HG03108 (cell line): Measurements from ENCODE around the gene CIB4.

Experiments
- ATAC-seq: cut with Tn5 transposase; IDR thresholded peaks from one replicate; pipeline ENCODE4 v1.9.1; 2021; ENCODE audit warnings: moderate library complexity; ENCODE audit not compliant: unreplicated experiment

Gene CIB4

DNA sequence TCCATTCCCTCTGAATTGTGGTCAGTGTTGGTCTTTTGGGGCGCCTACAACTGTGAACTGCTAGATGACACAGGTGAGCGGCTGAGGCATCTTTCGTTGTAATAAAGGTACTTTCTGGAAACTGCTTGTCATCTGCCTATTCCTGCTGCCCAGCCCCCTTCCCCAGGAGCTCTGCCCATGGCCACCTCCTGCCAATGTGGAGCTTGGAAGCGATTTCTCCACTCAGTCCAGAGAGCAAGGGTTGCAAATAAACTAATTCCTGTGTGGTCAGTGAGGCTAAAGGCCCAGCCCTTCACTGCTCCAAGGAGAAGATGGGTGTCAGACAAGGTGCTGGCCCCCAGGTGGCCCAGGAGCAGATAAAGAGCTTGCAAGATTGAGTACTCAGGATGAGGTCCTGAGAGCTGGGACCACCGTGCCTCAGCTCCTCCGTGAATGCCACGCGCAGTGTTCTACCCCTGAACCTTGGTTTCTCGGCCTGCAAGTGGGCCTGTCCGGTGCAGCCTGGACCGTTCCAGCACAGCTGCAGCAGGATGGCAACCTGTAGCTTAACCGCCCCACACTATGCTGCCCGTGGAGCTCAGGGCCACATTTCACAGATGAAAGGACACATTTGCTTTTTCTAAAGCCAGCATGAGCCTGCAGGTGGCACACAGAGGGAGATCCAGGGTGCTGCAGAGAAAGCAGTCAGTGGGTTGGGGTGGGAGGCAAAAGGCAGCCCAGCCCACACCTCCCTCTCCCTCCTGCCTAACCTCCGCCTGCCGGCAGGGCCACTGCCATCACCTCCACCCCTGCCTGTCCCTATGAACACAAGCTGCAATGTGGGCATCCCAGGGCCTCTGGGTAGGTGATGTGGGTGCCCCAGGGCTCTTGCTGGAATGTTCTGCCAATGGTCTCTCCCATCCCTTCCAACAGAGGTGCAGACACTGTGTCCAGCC lies 84.6 kb downstream of the CIB4 start:
- ATAC-seq: no peak

DNA sequence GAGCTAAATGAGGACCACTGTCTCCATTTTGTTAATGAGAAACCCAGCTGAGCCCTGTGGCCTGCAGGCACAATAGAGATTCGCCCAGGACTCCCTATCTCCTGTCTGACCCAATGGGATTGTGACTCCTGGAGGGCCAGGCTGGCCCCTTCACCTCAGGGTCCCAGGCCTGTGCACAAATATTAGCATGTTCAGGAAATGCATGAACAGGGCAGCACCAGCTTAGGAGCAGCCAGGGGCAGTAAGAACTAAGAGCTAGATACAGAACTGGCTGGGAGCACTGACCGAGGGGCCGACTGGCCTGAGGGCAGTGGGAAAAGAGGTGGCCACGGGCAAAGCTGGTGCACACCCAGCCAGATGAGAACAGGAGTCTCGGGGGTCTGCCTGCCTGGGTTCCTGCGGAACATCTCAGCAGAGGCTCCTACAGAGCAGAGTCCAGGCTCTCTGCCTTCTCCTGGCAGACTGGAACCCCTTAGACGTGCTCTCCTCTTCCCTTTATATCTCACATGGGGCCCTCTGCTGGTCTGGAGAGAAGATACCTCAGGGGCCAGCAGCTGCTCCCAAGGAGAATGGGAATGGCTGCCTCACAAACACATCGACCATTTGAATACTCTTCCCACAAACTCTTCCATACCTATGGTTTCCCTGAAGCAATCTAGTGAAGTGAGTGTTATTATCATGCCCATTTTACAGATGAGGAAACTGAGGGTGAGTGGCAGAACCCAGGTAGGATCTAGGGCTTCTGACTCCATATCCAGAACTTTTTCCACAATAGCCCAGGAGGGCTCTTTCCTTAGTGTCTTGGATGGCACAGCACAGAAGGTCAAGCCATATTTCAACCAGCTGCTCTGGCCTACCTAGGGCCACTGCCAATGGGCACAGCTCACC lies 85.7 kb downstream of the CIB4 start:
- no peak for ATAC-seq

DNA sequence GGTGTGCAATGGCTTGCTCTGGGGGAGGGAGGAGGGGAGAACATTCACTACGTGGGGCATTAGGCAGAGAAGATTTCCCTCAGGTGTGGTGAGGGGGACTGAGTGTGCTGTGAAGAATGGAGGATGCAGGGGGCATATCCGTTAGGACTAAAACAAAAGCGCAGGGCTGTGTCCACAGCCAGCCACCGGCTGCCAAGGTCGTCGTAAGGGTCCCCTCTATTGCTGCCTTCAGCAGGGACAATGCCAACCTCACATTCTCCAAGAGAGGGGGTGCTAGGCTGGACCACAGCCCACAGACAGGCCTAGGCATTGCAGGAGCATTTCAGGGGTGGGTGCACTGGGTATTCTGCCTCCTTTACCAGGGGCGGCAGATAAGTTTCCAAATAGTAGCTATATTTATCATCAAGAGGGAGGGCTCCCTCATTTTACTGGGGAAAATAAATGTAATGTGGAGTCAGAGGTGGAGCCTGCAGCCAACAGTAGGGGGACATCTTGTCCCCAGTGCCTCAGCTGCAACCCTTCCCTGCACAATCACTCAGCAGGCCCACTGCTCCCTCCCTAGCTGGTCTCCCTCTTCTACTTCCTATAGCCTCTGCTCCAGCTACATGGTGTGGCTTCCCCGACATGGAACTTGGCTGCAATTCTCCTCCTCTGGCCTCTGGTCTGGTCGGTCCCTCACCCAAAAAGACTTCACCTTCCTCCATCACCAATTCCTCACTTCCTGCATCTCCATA lies 88.4 kb downstream of the CIB4 start:
- ATAC-seq: no peak

DNA sequence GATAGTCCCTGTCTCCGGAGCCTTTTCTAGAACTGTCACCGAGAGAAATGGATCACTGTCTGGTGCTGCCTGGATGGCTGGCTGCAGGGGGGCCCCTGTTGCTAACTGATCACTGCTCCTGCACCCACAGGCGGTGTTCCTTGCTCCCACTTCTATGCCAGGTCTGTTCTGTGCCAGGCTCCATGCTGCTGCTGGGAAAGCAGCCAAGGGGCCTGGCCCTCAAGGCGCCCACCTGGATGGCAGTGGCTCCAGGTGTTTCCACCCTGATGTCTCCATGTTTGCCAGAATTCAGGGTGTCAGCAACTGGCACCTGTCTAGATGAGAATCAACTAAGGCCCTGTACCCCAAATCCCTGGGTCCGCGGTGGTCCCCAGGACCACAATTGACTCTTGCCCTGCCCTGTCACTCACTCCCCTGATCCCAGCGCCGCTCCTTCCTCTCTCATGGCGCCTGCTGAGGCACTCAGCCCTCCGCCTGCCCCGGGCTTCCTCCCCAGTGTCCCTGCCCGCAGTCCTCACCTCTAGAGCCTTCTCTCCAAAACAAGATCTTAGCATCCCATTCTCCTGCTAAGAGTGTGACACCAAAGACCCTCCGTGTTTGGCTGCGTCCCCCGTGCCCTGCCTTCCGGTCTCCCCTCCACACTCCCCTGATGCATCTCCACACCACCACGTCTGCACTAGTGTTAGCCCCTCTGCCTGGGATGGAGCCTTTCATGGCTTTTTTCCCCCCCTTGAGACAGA lies 90.7 kb downstream of the CIB4 start:
- no peak for ATAC-seq

DNA sequence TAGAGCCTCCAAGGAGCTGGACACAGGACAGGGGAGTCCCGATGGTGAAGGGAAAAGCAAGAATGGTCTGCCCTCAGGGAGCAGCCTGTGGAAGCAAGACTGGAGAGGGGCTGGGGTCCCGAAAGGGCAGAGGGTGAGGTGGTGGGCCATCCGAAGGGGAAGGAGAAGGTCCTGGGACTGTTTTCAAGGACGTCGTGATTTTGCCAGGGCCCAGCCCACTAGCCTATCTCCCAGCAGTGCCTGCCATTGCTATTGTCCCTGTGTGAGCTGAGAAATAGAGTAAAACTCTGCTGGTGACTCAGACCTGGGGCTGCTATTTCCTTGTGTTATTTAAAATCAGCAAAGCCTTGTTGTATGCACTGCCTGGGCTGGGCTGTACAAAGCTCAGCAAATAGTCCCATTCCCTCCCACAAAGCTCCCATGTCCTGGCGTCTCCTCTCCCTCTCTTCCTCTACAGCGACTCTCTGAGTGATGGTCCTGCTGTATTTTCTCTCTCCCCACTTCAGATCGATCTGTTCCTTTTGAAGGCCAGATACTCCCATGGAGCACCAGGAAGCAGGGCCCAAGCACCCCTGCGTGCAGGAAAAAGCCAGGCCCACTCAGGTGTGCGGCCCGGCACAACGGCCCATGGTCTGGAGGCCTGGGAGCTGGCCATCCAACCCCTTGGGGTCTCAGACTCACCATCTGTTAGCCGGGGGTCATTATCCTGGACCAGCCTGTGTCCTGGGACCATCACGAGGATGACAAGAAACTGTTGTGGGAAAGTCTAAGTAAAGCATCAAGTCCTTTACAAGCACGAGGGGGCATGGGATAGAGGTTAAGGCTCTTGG lies 98.3 kb downstream of the CIB4 start:
- no peak for ATAC-seq

DNA sequence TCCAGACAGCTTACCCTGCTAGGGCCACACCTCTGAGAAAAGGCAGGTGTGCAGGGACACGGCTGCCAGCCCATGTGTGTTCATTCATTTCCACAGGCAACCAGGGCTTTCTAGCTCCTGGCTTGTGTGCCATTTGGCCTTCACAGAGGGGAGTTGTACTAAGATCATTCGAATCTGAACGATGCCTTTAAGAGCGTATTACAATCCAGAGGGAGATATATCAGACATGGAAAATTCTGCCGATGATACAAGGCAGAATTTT lies 99.0 kb downstream of the CIB4 start:
- no peak for ATAC-seq

DNA sequence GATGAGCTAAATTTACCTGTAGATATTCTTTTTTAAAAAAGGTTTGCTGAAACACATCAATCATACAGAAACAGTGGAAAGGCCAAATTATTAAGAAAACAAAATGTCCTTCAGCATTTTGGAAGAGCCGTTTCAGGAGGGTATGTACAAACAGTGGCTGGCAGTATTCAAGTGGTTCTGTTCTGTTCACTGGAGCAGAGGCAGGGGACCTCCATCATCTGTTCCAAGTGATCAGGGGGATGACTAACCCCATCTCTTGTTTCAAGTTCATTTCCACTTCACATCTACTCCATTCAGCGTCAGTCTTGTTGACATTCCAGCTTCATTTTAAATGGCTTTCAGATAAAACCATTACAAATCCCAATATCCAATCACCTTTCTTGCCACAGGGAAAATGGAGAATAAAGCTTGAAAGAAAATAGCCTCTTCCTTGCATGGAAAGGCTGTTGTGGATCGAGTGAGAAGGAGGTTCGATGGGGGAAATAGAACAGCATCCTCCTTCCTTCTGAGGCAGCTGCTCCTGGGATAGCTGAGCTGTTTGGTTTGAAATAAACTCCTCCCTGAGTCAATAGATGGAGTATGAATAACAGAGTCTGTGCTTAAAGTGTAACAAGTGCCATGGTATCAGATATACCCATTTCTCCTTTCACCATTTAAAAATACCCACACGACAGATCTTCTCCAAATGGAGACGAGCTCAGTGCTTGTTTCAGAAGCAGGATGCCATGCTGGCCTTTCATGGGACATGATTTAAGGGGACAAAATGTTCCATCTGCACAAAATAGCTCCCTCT lies 99.6 kb downstream of the CIB4 start:
- no peak for ATAC-seq

DNA sequence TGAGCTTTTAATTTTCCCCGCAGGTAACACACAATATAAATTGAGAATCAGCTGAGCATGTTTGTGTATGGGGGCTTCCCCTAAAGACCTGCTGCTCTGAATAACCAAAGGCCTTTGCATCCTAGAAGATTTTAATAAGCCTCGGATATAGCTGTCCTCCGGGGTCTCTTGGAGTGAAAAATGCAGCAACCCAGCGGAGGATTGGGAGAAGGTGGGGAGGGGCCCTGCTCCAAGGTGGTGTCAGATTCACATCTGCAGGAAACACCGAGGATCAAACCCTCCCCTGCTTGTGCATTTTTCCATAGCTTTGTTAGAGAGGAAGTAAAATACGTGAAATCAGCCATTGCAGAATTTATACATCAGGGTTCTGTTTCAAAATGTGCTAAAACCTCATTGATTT lies 100.2 kb downstream of the CIB4 start:
- no peak for ATAC-seq

DNA sequence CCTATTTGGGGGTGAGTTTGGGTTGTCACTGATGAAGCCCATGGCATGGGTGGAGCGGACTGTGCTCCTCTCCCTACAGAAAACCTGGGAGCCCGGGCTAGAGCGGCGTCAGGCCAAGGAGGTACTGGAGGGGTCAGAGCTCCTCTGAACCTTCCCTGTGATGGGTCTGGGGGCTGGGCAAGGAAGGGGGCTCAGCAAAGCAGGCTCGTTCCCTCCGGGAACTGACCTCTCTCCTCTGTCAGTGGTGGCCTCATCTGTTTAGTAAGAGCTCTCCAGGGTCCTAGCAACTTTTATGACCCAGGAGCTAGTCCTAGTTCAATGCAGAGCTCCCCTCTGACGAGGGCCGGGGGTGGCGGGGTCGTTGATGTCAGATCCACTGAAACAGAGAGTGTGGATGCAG lies 100.9 kb downstream of the CIB4 start:
- ATAC-seq: no peak

DNA sequence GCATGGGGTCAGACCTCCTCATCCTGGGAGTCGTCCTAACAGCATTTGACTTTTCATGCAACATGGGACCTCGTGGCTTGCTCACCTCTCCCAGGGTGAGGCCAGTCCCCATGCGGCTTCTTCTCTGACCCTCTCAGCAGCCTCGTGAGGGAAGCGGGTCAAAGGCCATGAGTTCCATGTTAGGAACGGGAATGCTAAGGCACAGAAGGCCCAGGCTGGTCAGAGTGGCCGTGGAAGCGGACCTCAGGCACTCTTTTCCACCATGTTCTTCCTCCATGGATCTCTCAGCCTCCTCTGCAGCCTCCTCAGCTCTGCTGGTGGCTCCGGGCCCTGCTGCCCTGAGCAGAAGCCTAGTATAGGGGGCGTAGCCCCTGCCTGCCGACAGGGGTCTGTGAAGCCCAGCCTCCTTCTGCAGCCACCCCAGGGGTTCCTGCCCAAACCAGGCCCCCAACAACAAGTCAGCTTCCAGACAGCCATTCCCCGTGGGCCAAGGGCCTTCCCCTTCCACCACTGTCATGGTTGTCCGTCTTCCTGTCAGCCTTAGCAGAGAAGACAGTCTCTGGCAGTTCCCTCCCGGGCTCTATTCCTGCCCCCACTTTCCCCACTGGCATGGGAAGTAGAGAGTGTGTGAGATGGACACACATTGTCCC lies 103.2 kb downstream of the CIB4 start:
- ATAC-seq: no peak

DNA sequence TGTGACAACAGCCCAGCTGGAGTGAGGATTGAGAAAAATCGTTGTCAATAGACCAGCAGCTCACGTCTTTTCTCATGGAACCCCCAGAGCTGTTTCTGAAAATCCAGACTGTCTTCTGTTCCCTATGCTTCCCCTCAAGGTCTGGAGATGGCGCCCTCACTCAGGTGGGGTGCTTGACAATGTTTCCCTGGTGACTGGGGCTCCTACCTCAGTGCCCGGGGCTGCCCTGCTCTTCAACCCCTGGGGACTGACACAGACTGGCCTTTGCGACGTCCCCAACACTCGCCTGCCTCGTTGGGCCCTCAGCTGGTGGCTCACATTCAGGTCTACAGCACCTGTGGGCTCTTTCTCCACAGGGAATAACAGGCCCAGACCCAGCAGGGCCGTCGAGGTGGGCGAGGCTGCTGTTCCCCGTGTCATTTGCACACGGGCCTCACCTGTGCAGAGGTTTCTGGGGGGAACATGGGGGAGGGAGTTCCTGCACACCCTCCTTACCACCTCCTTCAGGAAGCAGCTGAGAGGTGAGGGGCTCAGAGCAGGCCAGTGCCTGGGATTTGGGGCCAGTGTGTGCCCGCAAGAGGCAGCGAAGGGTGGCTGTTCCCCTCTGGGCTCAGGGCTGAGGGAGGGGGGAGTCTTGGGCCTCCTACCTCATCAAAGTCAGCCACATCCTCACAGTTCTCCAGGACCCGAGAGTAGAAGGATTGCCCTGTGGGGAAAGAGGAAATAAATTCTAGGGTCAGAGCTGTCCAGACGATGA lies 103.9 kb downstream of the CIB4 start:
- no peak for ATAC-seq

DNA sequence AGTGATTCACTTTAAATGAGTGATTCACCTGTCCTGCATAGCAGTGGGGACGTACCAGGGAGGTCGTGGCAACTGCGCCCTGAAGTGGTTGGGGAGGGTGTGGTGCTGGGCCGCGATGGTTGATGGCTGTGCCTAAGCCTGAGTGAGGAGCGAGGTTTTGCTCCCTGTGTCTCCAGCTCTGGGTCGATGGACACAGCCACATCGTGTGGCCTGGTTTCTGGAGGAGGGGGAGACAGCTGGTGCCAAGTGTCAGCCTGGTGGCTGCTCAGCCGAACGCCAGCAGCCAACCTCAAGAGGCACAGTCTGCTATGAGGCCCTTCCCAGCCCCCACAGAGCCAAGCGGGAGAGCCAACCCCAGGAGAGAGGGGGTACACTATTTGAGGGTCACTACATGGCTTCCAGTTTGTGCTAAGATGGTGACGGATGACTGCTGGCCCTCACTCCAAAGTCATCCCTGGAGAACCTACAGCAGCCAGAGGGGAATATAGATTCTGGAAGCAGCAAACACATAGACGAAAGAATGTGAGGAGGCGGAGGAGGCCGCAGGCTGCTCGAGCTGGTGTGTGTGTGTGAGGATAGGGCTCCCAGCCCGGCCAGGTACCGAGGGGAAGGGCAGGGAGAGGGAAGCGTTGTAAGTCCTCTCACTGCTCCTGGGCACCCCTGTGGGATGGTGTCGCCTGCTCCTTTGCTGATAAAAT lies 104.6 kb downstream of the CIB4 start:
- no peak for ATAC-seq

DNA sequence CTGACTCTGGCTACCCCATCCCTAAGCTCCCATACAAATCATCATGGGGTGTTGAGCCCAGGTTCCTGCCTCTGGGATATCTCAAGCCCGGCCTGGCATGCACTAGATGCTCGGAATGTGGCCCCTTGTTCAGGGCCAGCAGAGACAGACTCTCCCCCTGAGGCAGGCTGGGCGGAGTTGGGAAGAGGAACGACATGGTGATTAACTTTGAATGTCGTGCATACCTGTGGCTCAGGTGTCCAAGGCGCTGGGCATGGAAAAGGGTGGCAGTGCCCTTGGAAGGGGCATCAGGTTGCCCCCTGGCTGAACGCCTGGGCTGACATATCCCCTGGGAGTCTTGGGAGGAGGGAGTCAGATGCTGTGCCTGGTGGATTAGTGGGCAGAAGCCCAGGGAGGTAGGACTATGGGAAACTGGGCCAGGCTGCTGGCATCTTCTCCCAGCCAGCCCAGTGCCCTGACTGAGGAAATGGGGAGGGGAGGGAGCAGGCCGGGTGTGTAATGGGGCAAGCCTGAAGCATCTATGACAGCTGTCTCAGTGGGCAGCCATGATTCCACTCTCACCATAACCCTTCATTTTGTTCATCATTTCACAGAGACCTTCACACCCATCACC lies 105.4 kb downstream of the CIB4 start:
- ATAC-seq: no peak

DNA sequence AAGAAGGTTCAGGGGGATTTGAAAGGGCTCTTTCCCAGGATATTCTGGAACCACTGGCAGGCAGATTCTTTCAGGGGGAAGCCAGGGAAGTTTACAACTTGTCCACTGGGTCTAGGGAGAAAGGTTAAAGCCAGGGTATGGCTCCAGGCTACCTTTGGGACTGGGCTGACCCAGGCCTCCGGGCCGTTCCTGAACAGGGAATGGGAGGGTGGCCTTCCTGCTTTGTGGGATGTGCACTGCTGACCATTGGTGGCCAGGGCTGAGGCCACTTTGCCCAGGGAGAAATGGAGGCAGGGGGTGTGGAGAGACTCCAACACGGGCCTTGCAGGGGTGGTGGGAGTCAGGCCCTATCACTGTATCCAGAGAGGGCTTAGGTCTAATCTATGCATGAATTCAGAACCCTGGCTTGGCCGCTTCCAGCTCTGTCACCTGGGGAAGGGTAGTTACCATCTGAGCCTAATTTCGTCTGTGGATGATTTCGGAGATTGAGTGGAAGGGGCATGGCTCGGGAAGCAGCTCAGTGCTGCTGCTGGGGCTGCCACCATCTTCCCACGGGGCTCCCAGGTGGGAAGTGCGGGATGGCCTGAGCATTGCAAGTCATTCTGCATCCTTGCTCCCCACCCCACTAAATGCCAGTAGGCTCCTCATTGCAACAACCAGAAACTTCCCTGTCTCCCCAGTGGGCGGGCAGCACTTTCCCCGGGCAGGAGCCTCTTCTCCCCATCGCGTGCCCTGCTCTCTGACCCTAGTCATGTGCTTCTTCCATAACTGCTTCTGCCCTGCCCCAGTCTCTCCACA lies 106.1 kb downstream of the CIB4 start:
- no peak for ATAC-seq

DNA sequence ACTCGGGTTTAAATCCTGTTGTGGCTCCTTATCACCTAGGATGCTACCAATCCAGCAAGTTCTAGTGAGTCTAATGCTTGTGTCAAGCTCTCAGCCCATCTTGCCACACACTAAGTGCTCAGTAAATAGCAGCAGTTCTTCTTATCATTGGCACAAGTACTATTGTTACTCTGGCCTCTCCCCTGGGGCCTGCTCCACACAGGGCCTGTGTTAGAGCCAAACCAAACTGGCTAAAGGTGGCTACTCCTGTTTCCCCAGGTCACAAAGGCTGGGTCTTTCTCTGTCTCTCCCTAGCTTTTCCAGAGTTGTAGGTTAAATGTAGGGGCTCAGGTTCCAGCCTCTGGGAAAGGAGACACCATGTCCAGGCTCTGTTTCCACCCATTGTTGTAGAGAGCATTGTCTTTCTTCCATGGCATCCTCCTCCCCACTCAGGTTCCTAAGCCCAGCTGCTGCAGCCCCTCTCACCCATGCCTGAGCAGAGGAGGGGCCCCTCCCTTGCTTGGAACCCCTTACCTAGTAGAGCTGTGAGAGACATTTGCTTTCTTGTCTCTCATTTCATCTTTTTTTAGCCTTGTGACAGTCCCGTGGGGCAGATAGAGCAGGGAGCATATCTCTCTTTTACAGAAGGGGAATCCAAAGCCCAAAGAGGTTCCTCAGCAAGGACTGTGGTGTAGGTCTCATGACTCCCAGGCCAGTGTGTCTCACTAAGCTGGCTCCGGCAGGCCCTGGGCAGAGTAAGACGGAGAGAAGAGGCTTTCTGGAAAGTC lies 106.9 kb downstream of the CIB4 start:
- no peak for ATAC-seq
